DOHH2 (cell line): ENCODE data around the gene CKMT2.

Experiments
- H3F3A ChIP-seq: fragments of 200-600 bp; sonication (generic), shearing (Covaris generic); 2 replicates; pipeline ENCODE4 v1.6.0; 2016; ENCODE audit warnings: antibody characterized with exemption, mild to moderate bottlenecking; ENCODE audit not compliant: control insufficient read depth, insufficient read depth
- H3K27ac ChIP-seq: fragments of 200-600 bp; sonication (generic); 2 replicates; pipeline ENCODE4 v1.5.1; 2014; ENCODE audit warnings: low read depth, mild to moderate bottlenecking, low read length, moderate library complexity
- H3K27me3 ChIP-seq: fragments of 200-600 bp; sonication (generic); 2 replicates; pipeline ENCODE4 v1.6.1; 2014; ENCODE audit warnings: mild to moderate bottlenecking, low read length, mixed read lengths; ENCODE audit not compliant: control insufficient read depth
- H3K36me3 ChIP-seq: fragments of 200-600 bp; sonication (generic); 2 replicates; pipeline ENCODE4 v1.6.1; 2014; ENCODE audit warnings: mild to moderate bottlenecking, low read length, moderate library complexity, mixed read lengths; ENCODE audit not compliant: control insufficient read depth
- H3K4me1 ChIP-seq: fragments of 200-600 bp; sonication (generic); 2 replicates; pipeline ENCODE4 v1.6.1; 2014; ENCODE audit warnings: mild to moderate bottlenecking, low read length, mixed read lengths; ENCODE audit not compliant: control insufficient read depth
- H3K4me2 ChIP-seq: fragments of 200-600 bp; sonication (generic); 2 replicates; pipeline ENCODE4 v1.6.0; 2014; ENCODE audit warnings: mild to moderate bottlenecking, low read length, moderate library complexity
- H3K4me3 ChIP-seq: fragments of 200-600 bp; sonication (generic); 2 replicates; pipeline ENCODE4 v1.5.1; 2014; ENCODE audit warnings: mild to moderate bottlenecking, low read length, mixed read lengths
- H3K79me2 ChIP-seq: fragments of 200-600 bp; sonication (generic); 2 replicates; pipeline ENCODE4 v1.6.1; 2014; ENCODE audit warnings: mild to moderate bottlenecking, low read length, mixed read lengths; ENCODE audit not compliant: control insufficient read depth
- H3K9me2 ChIP-seq: fragments of 200-600 bp; sonication (generic); replicated peaks from 2 replicates; pipeline ENCODE4 v1.6.1; 2014; ENCODE audit warnings: mild to moderate bottlenecking, low read length, mixed read lengths; ENCODE audit not compliant: control insufficient read depth
- H3K9me3 ChIP-seq: fragments of 200-600 bp; sonication (generic); 2 replicates; pipeline ENCODE4 v1.6.1; 2014; ENCODE audit warnings: antibody characterized with exemption, low read length, mixed read lengths; ENCODE audit not compliant: control insufficient read depth, insufficient read depth
- H4K20me1 ChIP-seq: fragments of 200-600 bp; sonication (generic); 2 replicates; pipeline ENCODE4 v1.6.0; 2014; ENCODE audit warnings: low read depth, mild to moderate bottlenecking, antibody characterized with exemption, low read length, moderate library complexity; ENCODE audit not compliant: control insufficient read depth, insufficient read depth
- CTCF ChIP-seq: fragments of 200-600 bp; sonication (generic); IDR thresholded peaks from one replicate; pipeline ENCODE4 v1.5.1; 2014; ENCODE audit warnings: antibody characterized with exemption, mild to moderate bottlenecking, low read depth, low read length; ENCODE audit not compliant: poor library complexity, severe bottlenecking
- EZH2phosphoT487 ChIP-seq: fragments of 200-600 bp; sonication (generic); IDR thresholded peaks from 2 replicates; pipeline ENCODE4 v1.6.1; 2017; ENCODE audit warnings: borderline replicate concordance, mild to moderate bottlenecking, antibody characterized with exemption, low read length, moderate library complexity, mixed read lengths

CKMT2 gene

GRCh38 chr5:81233080-81233634 is at the start of gene CKMT2:
Gene CKMT2 (plus strand): TSS chr5:81233322. CDS start chr5:81251133, 17,811 bp downstream.
- H3K36me3 ChIP-seq, result no peaks in the 10 kb centered on the region
- no peaks in the 10 kb centered on the region for H3F3A ChIP-seq
- TF ChIP-seq CTCF (no peak), EZH2phosphoT487 (no peak)
- no peaks in the 10 kb centered on the region for H3K4me1 ChIP-seq
- H4K20me1 ChIP-seq, result no peaks in the 10 kb centered on the region
- no peak within 1 kb of the TSS for H3K4me2 ChIP-seq
- H3K9me3 ChIP-seq, result no peaks in the 10 kb centered on the region
- H3K27me3 ChIP-seq, result no peaks in the 10 kb centered on the region
- H3K27ac ChIP-seq, result no peak within 1 kb of the TSS
- no peaks in the 10 kb centered on the region for H3K79me2 ChIP-seq
- no peaks in the 10 kb centered on the region for H3K9me2 ChIP-seq
- no peak within 1 kb of the TSS for H3K4me3 ChIP-seq

- Histone ChIP-seq H3K4me2 (no peak overlapping the region), H3K4me1 (peaks cover 25% of the 10 kb centered on the region), H3K79me2 (no peaks in the 10 kb centered on the region), H3K4me3 (no peak overlapping the region), H3K9me3 (no peaks in the 10 kb centered on the region), H4K20me1 (no peaks in the 10 kb centered on the region), H3K36me3 (no peaks in the 10 kb centered on the region), H3K27me3 (no peaks in the 10 kb centered on the region), H3F3A (no peaks in the 10 kb centered on the region), H3K9me2 (no peaks in the 10 kb centered on the region), H3K27ac (no peak overlapping the region)
- TF ChIP-seq CTCF, result no peak
- no peak for TF ChIP-seq EZH2phosphoT487
Observed at GRCh38 chr5:81183811-81184748, 49.0 kb upstream of the CKMT2 start.

- H3K4me2 ChIP-seq, result no peak overlapping the region
- H3K79me2 ChIP-seq, result no peaks in the 10 kb centered on the region
- no peaks in the 10 kb centered on the region for H4K20me1 ChIP-seq
- peaks cover 25% of the 10 kb centered on the region for H3K4me1 ChIP-seq
- no peak overlapping the region for H3K27ac ChIP-seq
- H3K9me2 ChIP-seq, result no peaks in the 10 kb centered on the region
- H3F3A ChIP-seq, result no peaks in the 10 kb centered on the region
- H3K4me3 ChIP-seq, result no peak overlapping the region
- H3K9me3 ChIP-seq, result no peaks in the 10 kb centered on the region
- no peaks in the 10 kb centered on the region for H3K27me3 ChIP-seq
- TF ChIP-seq EZH2phosphoT487 (no peak), CTCF (no peak)
- H3K36me3 ChIP-seq, result no peaks in the 10 kb centered on the region
Observed at GRCh38 chr5:81184749-81185110, 48.4 kb upstream of the CKMT2 start.
